Effector memory CD4-positive, alpha-beta T cell (primary cell): ENCODE measurements around the gene DMRT1.

Experiments used
- DNase-seq, 3 donors: peaks; one replicate each; pipeline ENCODE4 v3.0.0-alpha.2; 2020
- H3K27ac ChIP-seq: 2 replicates; pipeline ENCODE4 v1.7.0; 2013; ENCODE audit warnings: mild to moderate bottlenecking, low read length, moderate library complexity; ENCODE audit not compliant: insufficient read depth, poor library complexity, severe bottlenecking
- H3K27me3 ChIP-seq: replicated peaks from 2 replicates; pipeline ENCODE4 v1.7.0; 2013; ENCODE audit warnings: mild to moderate bottlenecking, low read length; ENCODE audit not compliant: insufficient read depth, control insufficient read depth, poor library complexity, severe bottlenecking
- H3K36me3 ChIP-seq: 2 replicates; pipeline ENCODE4 v1.7.0; 2013; ENCODE audit warnings: mild to moderate bottlenecking, low read length, moderate library complexity; ENCODE audit not compliant: control insufficient read depth, insufficient read depth
- H3K4me1 ChIP-seq: 2 replicates; pipeline ENCODE4 v1.7.0; 2013; ENCODE audit warnings: low read length, mild to moderate bottlenecking; ENCODE audit not compliant: control insufficient read depth, insufficient read depth, poor library complexity, severe bottlenecking
- H3K4me3 ChIP-seq: 2 replicates; pipeline ENCODE4 v1.7.0; 2013; ENCODE audit warnings: low read length, low read depth, mild to moderate bottlenecking; ENCODE audit not compliant: insufficient read depth, poor library complexity, severe bottlenecking
- H3K9me3 ChIP-seq: 2 replicates; pipeline ENCODE4 v1.7.0; 2013; ENCODE audit warnings: mild to moderate bottlenecking, low read length, moderate library complexity; ENCODE audit not compliant: control insufficient read depth

DMRT1 gene

DNA sequence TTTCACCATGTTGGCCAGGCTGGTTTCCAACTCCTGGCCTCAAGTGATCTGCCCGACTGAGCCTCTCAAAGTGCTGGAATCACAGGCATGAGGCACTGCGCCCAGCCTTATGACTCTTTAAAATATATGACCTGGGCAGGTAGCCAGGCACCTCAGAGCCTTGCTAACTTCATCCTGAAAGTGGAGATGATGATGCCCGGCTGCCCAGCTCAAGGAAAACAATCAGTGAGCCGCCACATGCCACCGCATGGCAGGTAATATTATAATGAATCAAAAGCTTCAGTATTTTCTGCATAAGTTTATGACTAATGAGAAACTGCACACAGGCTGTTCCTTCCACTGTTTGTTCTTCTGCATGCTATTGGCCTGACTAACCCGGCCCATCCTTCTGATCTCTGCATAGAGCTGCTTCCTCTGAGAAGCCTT, 30.4 kb upstream of the DMRT1 start:
- DNase-seq = no peak
- Histone ChIP-seq H3K27me3 (no peaks in the 10 kb centered on the region), H3K27ac (no peak overlapping the region), H3K9me3 (no peaks in the 10 kb centered on the region), H3K4me1 (no peaks in the 10 kb centered on the region), H3K4me3 (no peak overlapping the region), H3K36me3 (no peaks in the 10 kb centered on the region)

DNA sequence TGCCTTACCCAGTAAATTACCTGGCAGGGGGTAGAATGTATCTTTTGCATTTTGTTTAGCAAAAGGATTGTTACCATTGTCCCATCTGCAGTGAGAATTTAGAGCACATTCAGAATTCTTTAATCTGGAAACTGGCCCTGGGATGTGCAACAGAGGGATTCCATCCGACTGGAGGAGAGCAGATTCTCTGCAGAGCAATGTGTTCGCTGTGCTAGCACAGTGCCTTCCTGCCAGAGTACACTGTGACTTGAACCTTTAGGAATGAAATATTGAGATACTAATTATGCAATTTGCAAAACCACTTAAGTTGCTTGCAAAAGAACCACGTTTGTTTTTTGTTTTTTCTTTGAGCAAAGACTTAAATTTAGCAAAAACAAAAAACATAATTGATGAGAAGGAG, 22.5 kb upstream of the DMRT1 start:
- no peaks in the 10 kb centered on the region for H3K9me3 ChIP-seq

DNA sequence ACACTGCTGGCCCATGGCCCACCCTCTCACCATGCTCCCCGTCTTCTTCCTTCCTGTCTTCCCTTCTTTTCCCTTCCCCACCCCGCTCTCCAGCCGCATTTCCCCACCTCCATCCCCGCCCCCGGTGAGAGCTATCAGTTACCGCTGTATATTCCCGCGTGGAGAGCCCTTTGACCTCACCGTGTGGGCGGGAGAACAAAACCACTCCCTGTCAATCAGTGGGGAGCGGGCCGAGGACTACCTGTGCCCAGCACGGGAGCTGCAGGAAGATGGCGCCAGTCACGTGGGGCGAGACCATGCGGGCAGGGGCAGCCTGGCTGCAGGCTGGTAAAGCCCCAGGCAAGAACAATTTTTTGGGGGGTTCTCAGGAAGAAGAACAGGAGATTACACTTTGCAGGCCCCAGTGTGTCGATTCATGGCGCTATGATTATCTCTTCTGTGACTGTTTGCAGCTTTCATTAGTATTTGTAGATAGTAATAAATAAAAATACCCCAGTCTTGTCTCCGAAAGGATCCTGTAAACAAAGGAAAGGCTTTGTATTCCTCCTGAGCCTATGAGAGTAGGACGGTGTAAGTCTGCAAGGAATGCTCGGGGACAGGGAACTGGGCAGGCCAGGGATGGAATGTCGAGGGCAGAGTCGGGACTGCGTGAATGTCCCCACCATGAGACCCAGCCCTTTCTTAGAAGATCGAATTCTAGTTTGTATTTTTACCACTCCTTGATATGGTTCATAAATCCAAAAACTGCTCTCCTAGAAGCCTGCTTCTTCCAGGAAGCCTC, 14.8 kb upstream of the DMRT1 start:
- Histone ChIP-seq H3K4me3 (no peak overlapping the region), H3K36me3 (no peaks in the 10 kb centered on the region)

More for the DNA sequence above, 22.5 kb upstream of the DMRT1 start:
- Histone ChIP-seq H3K27ac (no peak overlapping the region), H3K27me3 (no peaks in the 10 kb centered on the region), H3K4me1 (no peaks in the 10 kb centered on the region), H3K4me3 (no peak overlapping the region), H3K36me3 (no peaks in the 10 kb centered on the region)
- no peak for DNase-seq

DNA sequence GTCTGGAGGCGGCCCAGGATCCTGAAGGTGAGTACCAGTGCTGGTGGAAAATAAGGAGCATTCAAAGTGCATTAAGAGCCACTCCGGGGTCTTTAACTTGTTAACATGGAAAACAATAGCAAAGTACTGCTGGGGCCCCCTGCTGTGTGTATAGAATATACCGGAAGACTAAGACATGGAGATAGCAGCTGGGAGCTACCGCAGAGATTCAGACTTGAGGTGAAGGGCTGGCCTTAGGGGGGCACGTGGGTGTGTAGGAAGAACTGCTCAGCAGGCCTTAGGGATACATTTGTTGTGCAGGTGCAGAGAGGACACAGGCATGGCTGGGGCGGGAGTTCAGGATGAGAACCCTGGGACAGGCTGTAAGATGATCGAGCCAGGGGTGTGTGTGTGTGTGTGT, 1.2 kb upstream of the DMRT1 start:
- Histone ChIP-seq H3K27ac (no peak overlapping the region), H3K27me3 (no peaks in the 10 kb centered on the region), H3K36me3 (no peaks in the 10 kb centered on the region), H3K4me3 (no peak overlapping the region), H3K4me1 (peaks cover 4% of the 10 kb centered on the region), H3K9me3 (no peaks in the 10 kb centered on the region)
- DNase-seq = no peak

More for the DNA sequence above, 14.8 kb upstream of the DMRT1 start:
- H3K9me3 ChIP-seq = no peaks in the 10 kb centered on the region
- H3K4me1 ChIP-seq = no peaks in the 10 kb centered on the region
- no peak for DNase-seq
- H3K27ac ChIP-seq = no peak overlapping the region
- H3K27me3 ChIP-seq = no peaks in the 10 kb centered on the region

DNA sequence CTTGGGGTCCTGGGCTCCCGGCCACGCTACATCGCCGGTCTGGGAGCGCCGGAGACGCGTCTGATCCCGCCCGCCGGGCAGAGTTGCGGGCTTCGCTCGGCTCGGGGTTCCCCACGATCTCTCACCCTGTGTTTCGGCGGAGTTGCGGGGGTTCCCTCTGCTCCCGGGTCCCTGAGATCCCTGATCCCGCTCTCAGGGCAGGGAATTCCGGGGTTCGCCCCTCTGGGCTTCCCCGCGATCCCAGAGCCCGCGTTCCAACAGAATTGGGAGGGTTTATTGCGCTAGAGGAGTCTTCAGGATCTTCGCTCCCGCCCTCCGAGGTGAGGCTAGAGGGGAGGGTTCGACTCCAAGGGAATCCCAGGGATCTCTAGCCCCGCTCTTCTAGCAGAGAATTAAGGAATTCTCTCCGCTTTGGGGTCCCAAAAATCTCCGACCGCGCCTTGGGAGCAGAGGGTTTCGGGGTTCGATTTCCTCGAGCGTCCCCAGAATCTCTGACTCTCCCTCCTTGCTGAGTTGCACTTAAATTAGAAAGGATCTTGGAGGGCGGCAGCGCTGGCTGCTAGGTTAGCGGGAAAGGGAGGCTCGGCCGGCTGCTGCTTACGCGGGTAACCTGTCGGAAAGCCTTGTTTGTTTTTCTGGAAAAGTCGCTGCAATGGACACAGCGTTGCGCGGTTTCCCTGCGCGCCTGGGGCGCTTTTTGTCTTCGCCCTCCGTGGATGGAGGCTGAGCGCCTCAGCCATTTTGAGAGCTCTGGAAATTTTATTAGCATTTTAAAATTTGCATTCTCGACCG, 1.3 kb downstream of the DMRT1 start:
- Histone ChIP-seq H3K27me3 (peaks cover 15% of the 10 kb centered on the region), H3K27ac (no peak overlapping the region), H3K36me3 (no peaks in the 10 kb centered on the region), H3K4me1 (peaks cover 4% of the 10 kb centered on the region), H3K4me3 (no peak overlapping the region), H3K9me3 (no peaks in the 10 kb centered on the region)
- DNase-seq = no peak

DNA sequence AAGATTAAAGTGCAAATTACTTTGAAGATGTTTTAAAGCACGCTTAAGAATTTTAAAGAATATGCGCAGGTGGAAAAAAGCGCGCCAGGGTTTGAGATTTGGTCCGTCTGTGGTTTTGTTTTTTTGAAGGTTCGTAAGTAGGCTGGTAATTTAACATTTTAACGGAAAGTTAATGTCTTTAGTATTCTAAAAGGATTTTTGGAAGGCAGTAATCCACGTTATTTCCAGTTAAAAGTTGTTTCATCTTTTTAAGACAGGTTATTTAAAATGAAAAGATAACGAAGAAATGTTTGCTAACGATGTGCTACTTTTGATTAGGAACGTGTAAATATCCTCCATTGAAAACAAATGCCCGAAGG, 1.9 kb downstream of the DMRT1 start:
- Histone ChIP-seq H3K4me3 (no peak overlapping the region), H3K4me1 (peaks cover 4% of the 10 kb centered on the region), H3K27ac (no peak overlapping the region), H3K27me3 (peaks cover 15% of the 10 kb centered on the region), H3K9me3 (no peaks in the 10 kb centered on the region), H3K36me3 (no peaks in the 10 kb centered on the region)
- no peak for DNase-seq

DNA sequence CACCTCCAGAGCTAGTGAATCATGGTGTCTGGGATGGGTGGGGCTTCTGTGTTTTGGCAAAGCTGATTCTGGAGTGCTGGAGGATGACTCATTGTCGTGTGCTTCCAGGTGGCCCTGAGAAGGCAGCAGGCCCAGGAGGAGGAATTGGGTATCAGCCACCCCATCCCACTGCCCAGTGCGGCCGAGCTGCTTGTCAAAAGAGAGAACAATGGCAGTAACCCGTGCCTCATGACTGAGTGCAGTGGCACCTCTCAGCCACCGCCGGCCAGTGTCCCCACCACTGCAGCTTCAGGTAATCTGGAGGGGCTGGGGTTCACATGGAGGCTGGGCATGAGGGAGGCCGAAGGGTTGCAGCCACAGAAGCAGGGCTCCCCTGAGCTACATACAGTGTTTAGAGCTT, 5.4 kb downstream of the DMRT1 start:
- Histone ChIP-seq H3K27ac (no peak overlapping the region), H3K4me1 (peaks cover 4% of the 10 kb centered on the region), H3K9me3 (no peaks in the 10 kb centered on the region), H3K36me3 (no peaks in the 10 kb centered on the region), H3K27me3 (peaks cover 15% of the 10 kb centered on the region), H3K4me3 (no peak overlapping the region)
- no peak for DNase-seq

DNA sequence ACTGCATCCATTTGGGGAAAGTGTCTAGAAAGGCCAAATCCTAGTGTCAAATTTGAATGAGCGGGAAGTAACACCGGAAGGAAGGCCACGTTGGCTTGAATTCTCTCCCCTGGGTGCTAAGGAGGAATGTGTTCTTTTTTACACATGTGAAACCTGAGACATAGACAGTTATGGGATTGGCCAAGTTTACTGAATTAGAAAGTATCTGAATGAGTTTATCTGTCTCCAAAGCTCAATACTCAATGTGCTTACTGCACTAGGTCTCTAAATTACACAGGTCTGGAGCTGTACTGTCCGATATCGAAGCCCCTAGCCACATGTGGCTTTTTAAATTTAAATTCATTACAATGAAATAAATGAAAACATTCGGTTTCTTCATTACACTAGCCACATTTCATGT, 6.0 kb downstream of the DMRT1 start:
- Histone ChIP-seq H3K4me1 (peaks cover 4% of the 10 kb centered on the region), H3K27me3 (peaks cover 15% of the 10 kb centered on the region), H3K36me3 (no peaks in the 10 kb centered on the region), H3K9me3 (no peaks in the 10 kb centered on the region), H3K27ac (no peak overlapping the region), H3K4me3 (no peak overlapping the region)
- DNase-seq = no peak

DNA sequence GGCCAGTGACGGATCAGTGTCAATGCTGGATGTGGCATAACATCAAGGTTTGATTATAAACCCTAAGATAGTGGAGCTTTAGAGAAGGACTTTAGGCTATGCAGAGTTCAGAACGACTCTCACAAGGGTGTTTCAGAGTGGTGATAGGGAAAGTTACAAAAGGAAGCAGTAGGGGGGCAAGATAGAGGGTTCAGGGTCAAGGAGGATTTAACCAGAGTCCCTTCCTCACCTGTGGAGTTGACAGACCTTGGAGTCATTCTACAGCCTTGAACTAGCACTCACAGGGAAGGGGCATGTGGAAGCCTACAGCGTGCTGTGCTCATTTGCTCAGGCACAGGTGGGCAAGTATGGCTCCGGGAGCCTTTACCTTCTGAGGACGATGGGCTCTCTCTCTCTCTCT, 7.9 kb downstream of the DMRT1 start:
- Histone ChIP-seq H3K4me1 (no peaks in the 10 kb centered on the region), H3K9me3 (no peaks in the 10 kb centered on the region), H3K4me3 (no peak overlapping the region), H3K36me3 (no peaks in the 10 kb centered on the region), H3K27me3 (peaks cover 15% of the 10 kb centered on the region), H3K27ac (no peak overlapping the region)
- no peak for DNase-seq

DNA sequence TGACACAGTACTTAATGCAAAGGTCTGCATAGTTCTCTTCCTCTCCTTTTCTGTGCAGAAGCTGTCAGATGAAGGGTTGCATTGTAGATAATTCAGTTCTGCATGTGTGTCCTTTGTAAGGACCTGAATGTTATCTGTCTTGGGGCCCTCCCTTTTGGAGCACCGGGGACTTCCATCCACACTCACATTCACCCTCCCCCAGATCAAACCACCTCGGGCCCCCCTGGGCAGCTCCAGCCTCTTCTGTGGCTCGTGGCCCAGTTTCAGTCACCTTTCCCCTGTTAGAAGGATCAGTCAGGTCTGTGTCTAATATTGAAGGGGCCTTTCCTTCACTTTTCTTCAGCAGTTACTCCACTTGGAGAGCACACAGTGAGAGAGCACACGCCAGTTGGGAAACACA, 11.0 kb downstream of the DMRT1 start:
- no peak overlapping the region for H3K4me3 ChIP-seq
- H3K4me1 ChIP-seq = no peaks in the 10 kb centered on the region
- DNase-seq = no peak
- H3K27ac ChIP-seq = no peak overlapping the region
- H3K27me3 ChIP-seq = peaks cover 2% of the 10 kb centered on the region
- no peaks in the 10 kb centered on the region for H3K36me3 ChIP-seq
- H3K9me3 ChIP-seq = no peaks in the 10 kb centered on the region
